Activated CD4-positive, alpha-beta T cell treated with anti-CD3 and anti-CD28 coated beads, Interleukin-2, amount 50 U/mL, for 1 hour (primary cell): Measurements from ENCODE around the gene TJP2.
"Not testable (repeated sequence)": the region's sequence is repeated elsewhere in the genome, so short reads cannot be mapped to it uniquely, and the experiment has no call there.

ENCODE experiments used
- DNase-seq: peaks from one replicate; pipeline ENCODE4 v3.0.0-alpha.2; 2020

TJP2 gene

GRCh38 chr9:69297300-69297980, 123.4 kb downstream of the TJP2 start:
- DNase-seq = no peak

DNA sequence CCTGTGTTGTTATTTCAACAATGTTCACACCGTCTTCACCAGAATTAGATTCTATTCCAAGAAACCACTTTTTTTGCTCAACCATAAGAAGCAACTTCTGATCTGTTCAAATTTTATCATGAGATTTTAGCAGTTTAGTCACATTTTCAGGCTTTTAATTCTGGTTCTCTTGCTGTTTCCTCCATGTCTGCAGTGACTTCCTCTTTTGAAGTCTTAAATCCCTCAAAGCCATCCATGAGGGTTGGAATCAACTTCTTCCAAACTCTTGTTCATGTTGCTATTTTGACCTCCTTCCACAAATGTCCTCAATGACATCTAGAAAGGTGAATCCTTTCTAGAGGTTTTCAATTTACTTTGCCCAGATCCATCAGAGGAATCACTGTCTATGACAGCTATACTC, 125.2 kb downstream of the TJP2 start:
- no peak for DNase-seq

DNA sequence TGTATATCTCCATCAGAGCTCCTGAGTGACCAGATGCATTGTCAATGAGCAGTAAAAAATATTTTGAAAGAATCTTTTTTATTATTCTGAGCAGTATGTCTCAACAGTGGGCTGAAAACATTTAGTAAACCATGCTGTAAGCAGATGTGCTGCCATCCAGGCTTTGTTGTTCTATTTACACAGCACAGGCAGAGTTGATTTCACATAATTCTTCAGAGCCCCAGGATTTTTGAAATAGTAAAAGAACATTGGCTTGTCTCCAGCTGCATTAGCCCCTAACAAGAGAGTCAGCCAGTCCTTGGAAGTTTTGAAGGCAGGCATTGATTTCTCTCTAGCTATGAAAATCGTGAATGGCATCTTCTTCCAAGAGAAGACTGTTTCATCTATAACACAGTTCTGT, 125.7 kb downstream of the TJP2 start:
- no peak for DNase-seq

DNA sequence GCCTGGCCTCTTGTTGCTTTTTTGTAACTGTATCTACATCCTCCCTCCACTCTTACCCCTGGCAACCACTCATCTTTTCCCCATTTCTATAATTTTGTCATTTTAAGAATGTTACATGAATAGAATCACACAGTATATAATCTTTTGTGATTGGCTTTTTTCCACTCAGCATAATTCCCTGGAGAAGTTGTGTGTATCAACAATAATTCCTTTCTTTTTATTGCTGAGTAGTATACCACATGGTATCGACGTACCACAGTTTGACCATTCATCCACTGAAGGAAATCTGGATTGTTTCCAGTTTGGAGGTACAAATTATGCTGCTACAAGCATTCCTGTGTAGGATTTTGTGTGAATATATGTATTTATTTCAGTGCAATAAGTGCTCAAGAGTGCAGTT, 129.3 kb downstream of the TJP2 start:
- DNase-seq = no peak

- not testable (repeated sequence) for DNase-seq
These were observed 132.9 kb downstream of the TJP2 start for GRCh38 chr9:69306895-69307445.

DNA sequence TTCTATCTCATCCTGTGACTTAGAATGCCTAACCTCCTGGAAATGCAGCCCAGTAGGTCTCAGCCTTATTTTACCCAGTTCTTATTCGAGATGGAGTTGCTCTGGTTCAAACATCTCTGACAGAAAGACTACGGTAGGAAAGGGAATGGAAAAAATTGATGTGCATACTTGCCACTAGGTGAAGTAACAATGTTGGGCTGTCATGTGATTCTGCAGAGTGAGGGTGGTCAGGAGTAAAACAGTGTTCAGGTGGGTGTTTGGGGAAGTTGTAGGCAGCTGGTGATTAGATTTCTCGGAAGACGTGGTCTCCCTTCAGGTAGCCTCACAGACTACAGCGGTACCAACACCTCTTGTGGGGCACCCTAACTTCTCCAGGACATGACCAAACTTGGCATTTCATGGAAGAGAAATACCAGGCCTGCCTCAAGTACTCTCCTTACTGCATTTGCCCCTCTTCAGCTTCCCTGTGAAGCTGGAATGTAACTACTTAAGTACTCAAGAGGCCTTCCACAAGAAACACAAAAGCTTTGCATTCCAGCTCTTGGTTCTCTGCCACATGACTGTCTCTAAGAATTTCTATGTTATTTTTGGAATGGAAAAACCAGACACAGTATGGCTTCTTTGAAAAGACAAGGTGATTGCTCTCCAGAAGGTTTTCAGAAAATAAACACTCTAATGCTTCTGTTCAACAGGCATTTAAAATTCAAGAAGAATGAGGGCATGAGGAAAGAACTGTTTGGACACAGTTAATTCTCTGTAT, 133.5 kb downstream of the TJP2 start:
- DNase-seq = no peak

DNA sequence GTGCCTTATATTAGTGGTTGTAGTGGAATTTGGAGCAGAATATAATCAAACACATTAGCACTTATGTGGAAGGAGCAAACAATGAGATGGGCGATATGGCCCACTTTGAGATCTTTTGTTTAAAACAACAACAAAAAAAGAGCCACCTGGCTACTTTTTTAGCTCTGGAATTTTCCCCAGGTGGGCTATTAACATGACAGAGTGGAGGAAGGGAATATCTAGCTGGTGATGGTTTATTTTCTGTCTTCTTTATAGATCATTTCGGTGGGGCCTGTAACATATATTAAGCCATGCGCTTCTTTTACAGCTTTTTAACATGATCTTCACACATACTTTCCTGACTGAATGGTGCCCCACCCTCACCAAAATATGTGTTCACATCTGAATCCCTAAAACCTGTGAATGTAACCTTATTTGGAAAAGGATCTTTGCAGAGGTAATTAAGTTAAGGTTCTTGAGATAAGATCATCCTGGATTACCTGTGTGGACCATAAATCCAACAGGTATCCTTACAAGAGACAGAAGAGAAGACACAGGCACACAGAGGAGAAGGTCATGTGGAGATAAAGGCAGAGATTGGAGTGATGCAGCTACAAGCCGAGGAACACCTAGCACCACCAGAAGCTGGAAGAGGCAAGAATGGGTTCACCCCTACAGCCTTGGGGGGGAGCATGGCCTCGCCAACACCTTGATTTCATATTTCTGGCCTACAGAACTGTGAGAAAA, 134.3 kb downstream of the TJP2 start:
- no peak for DNase-seq

DNA sequence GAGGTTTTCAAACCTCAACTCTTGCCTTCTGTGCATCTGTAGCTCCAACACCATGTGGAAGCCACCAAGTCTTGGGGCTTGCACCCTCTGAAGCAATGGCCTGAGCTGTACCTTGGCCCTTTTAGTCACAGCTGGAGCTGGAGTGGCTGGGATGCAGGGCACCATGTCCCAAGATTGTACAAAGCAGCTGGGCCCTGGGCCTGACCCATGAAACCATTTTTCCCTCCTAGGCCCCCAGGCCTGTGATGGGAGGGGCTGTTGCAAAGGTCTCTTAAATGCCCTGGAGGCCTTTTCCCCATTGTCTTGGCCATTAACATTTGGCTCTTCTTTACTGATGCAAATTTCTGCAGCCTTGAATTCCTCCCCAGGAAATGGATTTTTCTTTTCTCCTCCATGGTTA, 139.1 kb downstream of the TJP2 start:
- DNase-seq = no peak

DNA sequence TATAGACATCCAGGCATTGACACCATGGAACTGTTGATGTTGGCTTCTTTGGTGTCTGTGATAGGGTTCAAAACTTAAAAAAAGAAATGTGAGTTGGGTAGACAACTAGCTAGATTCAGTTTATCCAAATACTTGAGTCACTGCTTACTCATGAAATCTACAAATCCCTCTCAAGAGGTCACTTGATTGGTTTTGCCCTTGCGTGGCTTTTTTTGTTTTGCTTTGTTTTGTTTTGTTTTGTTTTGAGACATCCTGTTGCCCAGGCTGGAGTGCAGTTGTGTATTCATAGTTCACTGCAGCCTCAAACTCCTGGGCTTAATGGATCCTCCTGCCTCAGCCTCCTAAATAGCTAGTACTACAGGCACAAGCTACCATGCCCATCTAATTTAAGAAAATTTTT, 140.5 kb downstream of the TJP2 start:
- DNase-seq = no peak

DNA sequence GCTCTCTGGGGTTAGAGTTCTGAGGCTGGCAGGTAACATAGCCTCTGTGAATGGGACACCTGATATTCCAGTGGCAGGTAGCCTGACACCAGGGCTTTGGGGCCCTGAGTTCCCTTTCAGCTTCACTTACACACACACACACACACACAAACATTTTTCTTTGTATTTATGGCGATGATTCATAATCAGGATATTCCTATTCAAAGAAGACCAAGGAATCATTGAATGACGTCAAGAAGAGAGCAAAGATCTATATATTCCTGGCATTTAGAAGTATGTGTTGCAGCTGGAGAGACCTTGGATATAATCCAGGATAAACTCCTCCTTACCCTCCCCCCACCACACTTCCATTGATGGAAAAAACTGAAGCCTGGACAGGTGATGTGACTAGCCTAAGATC, 143.0 kb downstream of the TJP2 start:
- DNase-seq = no peak

DNA sequence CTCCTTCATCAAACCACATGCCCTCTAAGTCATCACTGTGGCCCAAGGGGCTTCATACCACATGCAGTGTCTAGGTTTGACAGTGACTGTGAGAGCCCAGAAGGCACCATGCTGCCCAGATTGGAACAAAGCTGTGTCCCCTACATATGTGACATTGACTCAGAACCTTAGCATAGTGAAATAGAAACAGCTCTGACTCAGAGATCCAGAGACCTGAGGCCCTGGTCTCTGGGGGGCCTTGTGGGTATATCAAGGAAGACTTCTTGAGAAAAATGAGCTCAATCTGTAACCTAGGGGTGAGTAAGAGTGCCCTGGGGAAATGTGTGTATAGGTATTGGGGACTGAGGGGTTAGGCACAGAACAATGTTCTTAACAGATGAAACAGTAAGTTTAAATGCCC, 143.8 kb downstream of the TJP2 start:
- no peak for DNase-seq

DNA sequence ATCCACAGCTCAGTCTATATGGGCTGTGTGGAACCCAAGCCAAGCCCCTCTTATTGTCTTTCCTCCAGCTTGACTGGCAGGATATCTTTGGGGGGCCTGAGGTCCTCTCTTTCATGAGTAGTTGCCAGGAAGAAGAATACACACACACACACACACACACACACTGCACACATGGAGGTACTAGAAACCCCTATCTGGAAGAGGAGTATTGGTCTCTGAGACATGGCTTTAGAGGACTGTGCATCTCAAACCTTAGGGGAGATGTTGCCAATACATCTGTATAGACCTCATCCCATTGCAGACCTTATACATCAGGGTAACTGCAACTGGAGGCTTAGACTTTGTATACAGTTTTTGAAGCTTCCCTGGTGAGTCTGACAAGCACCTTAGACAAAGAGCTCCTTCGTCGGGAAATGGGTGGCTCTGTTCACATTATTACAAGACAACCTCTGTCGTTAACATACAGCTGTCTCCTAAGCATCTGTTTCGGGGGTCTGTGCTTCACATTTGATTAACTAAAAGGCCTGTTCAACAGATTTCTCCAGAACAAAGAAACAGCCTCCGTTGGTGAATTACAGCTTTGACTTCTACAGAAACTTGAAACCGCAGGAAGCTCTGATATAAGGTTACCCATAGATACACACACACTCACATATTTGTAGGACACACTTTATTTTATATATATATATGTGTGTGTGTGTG, 145.4 kb downstream of the TJP2 start:
- DNase-seq = no peak

- no peak for DNase-seq
These were observed 148.2 kb downstream of the TJP2 start for GRCh38 chr9:69322256-69322655.

- DNase-seq = no peak
These were observed 149.8 kb downstream of the TJP2 start for GRCh38 chr9:69323861-69324260.
